ENCODE data around the gene HKDC1.
"Not testable (repeated sequence)": the region's sequence is repeated elsewhere in the genome, so short reads cannot be mapped to it uniquely, and the experiment has no call there.

The HKDC1 gene

GRCh38 chr10:69295027-69295636 is 75.0 kb downstream of the HKDC1 start:
- no peaks in the 10 kb centered on the region for H3K36me3 ChIP-seq (ENCODE audit: control insufficient read depth, insufficient read depth, low read length)
- H3K27ac ChIP-seq (ENCODE audit: insufficient read depth, low read depth, low read length, poor library complexity, severe bottlenecking): no peak overlapping the region
- WGBS, 2 experiments: 90 to 91% methylated on average over 11 of the region's 11 CpGs
- H3K9me3 ChIP-seq (ENCODE audit: control insufficient read depth, low read length): no peaks in the 10 kb centered on the region
- H3K27me3 ChIP-seq (ENCODE audit: control insufficient read depth, insufficient read depth, low read length, poor library complexity, severe bottlenecking): no peaks in the 10 kb centered on the region
- H3K4me1 ChIP-seq (ENCODE audit: control insufficient read depth, insufficient read depth, low read length): no peaks in the 10 kb centered on the region
- H3K4me3 ChIP-seq (ENCODE audit: insufficient read depth, low read depth, low read length): no peak overlapping the region

DNA sequence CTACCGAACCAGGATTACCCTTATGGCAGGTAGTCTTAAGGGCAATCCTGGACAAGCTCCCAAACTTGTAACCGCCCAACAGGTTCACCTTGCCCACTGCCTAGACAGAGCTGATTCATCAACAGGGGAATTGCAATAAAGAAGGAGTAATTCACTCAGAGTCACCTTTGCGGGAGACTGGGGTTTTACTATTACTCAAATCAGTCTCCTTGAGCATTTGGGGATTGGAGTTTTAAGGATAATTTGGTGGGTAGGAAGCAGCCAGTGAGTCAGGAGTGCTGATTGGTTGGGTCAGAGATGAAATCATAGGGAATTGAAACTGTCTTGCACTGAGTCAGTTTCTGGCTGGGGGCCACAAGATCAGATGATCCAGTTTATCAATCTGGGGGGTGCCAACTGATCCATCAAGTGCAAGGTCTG is 83.5 kb downstream of the HKDC1 start:
- no peaks in the 10 kb centered on the region for H3K36me3 ChIP-seq (ENCODE audit: control insufficient read depth, insufficient read depth, low read length)
- H3K9me3 ChIP-seq (ENCODE audit: control insufficient read depth, low read length): no peaks in the 10 kb centered on the region
- no peaks in the 10 kb centered on the region for H3K27me3 ChIP-seq (ENCODE audit: control insufficient read depth, insufficient read depth, low read length, poor library complexity, severe bottlenecking)
- no peaks in the 10 kb centered on the region for H3K4me1 ChIP-seq (ENCODE audit: control insufficient read depth, insufficient read depth, low read length)
- no peak overlapping the region for H3K4me3 ChIP-seq (ENCODE audit: insufficient read depth, low read depth, low read length)
- no peak overlapping the region for H3K27ac ChIP-seq (ENCODE audit: insufficient read depth, low read depth, low read length, poor library complexity, severe bottlenecking)
- WGBS, 2 experiments: 96 to 98% methylated on average over 3 of the region's 3 CpGs

GRCh38 chr10:69306421-69306820 is 86.3 kb downstream of the HKDC1 start:
- 97 to 98% methylated on average over 2 of the region's 2 CpGs for WGBS, 2 experiments
- no peak overlapping the region for H3K4me3 ChIP-seq (ENCODE audit: insufficient read depth, low read depth, low read length)
- no peaks in the 10 kb centered on the region for H3K27me3 ChIP-seq (ENCODE audit: control insufficient read depth, insufficient read depth, low read length, poor library complexity, severe bottlenecking)
- no peaks in the 10 kb centered on the region for H3K4me1 ChIP-seq (ENCODE audit: control insufficient read depth, insufficient read depth, low read length)
- H3K27ac ChIP-seq (ENCODE audit: insufficient read depth, low read depth, low read length, poor library complexity, severe bottlenecking): no peak overlapping the region
- no peaks in the 10 kb centered on the region for H3K36me3 ChIP-seq (ENCODE audit: control insufficient read depth, insufficient read depth, low read length)
- no peaks in the 10 kb centered on the region for H3K9me3 ChIP-seq (ENCODE audit: control insufficient read depth, low read length)

- Histone ChIP-seq H3K4me3 (ENCODE audit: insufficient read depth, low read depth, low read length) (no peak overlapping the region), H3K27ac (ENCODE audit: insufficient read depth, low read depth, low read length, poor library complexity, severe bottlenecking) (no peak overlapping the region), H3K36me3 (ENCODE audit: control insufficient read depth, insufficient read depth, low read length) (no peaks in the 10 kb centered on the region), H3K27me3 (ENCODE audit: control insufficient read depth, insufficient read depth, low read length, poor library complexity, severe bottlenecking) (no peaks in the 10 kb centered on the region), H3K9me3 (ENCODE audit: control insufficient read depth, low read length) (no peaks in the 10 kb centered on the region), H3K4me1 (ENCODE audit: control insufficient read depth, insufficient read depth, low read length) (no peaks in the 10 kb centered on the region)
- 93 to 94% methylated on average over 3 of the region's 4 CpGs for WGBS, 2 experiments
Observed at GRCh38 chr10:69307434-69307833, 87.3 kb downstream of the HKDC1 start.

DNA sequence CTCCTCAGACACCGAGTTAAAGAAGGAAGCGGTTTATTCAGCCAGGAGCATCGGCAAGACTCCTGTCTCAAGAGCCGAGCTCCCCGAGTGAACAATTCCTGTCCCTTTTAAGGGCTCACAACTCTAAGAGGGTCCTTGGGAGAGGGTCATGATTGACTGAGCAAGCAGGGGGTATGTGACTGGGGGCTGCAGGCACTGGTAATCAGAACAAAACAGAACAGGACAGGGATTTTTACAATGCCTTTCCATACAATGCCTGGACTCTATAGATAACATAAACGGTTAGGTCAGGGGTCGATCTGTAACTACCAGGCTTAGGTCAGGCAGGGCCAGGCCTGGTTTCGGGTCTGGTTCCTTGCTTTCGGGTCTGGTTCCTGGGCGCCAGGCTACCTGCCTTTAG is 88.2 kb downstream of the HKDC1 start:
- WGBS, 2 experiments: 95 to 96% methylated on average over 10 of the region's 10 CpGs
- H3K4me1 ChIP-seq (ENCODE audit: control insufficient read depth, insufficient read depth, low read length); H3K36me3 ChIP-seq (ENCODE audit: control insufficient read depth, insufficient read depth, low read length); H3K9me3 ChIP-seq (ENCODE audit: control insufficient read depth, low read length); H3K27ac ChIP-seq (ENCODE audit: insufficient read depth, low read depth, low read length, poor library complexity, severe bottlenecking); H3K4me3 ChIP-seq (ENCODE audit: insufficient read depth, low read depth, low read length); H3K27me3 ChIP-seq (ENCODE audit: control insufficient read depth, insufficient read depth, low read length, poor library complexity, severe bottlenecking): not testable (repeated sequence)

DNA sequence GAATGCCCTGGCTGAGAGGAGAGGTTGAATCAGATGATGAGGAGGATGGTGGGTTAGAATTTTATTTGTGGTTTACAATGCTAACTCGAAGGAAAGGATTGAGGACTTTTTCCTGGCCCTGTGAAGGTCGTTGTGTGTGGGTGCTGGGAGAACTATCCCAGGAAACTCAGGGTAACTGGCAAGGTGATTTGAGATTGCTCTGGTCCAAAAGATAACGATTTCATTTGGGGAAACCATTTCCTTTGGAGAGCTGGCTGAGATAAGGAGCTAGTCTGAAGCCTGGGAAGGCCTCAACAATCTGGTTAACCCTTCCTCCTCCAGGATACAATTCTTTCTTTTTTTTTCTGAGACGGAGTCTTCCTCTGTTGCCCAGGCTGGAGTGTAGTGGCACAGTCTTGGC is 91.2 kb downstream of the HKDC1 start:
- Histone ChIP-seq H3K27me3 (ENCODE audit: control insufficient read depth, insufficient read depth, low read length, poor library complexity, severe bottlenecking) (no peaks in the 10 kb centered on the region), H3K27ac (ENCODE audit: insufficient read depth, low read depth, low read length, poor library complexity, severe bottlenecking) (no peak overlapping the region), H3K4me1 (ENCODE audit: control insufficient read depth, insufficient read depth, low read length) (no peaks in the 10 kb centered on the region), H3K4me3 (ENCODE audit: insufficient read depth, low read depth, low read length) (no peak overlapping the region), H3K9me3 (ENCODE audit: control insufficient read depth, low read length) (no peaks in the 10 kb centered on the region), H3K36me3 (ENCODE audit: control insufficient read depth, insufficient read depth, low read length) (no peaks in the 10 kb centered on the region)
- WGBS, 2 experiments: 82 to 88% methylated on average over 4 of the region's 4 CpGs

- H3K27ac ChIP-seq (ENCODE audit: insufficient read depth, low read depth, low read length, poor library complexity, severe bottlenecking): no peak overlapping the region
- 50 to 52% methylated on average over 4 of the region's 4 CpGs for whole genome bisulfite sequencing, 2 experiments
- no peaks in the 10 kb centered on the region for H3K36me3 ChIP-seq (ENCODE audit: control insufficient read depth, insufficient read depth, low read length)
- H3K9me3 ChIP-seq (ENCODE audit: control insufficient read depth, low read length): no peaks in the 10 kb centered on the region
- no peak overlapping the region for H3K4me3 ChIP-seq (ENCODE audit: insufficient read depth, low read depth, low read length)
- H3K27me3 ChIP-seq (ENCODE audit: control insufficient read depth, insufficient read depth, low read length, poor library complexity, severe bottlenecking): no peaks in the 10 kb centered on the region
- H3K4me1 ChIP-seq (ENCODE audit: control insufficient read depth, insufficient read depth, low read length): no peaks in the 10 kb centered on the region
Observed at GRCh38 chr10:69312528-69312927, 92.4 kb downstream of the HKDC1 start.

GRCh38 chr10:69315100-69315542 is 95.0 kb downstream of the HKDC1 start:
- 94 to 96% methylated on average over 3 of the region's 3 CpGs for WGBS, 2 experiments
- no peak overlapping the region for H3K27ac ChIP-seq (ENCODE audit: insufficient read depth, low read depth, low read length, poor library complexity, severe bottlenecking)

DNA sequence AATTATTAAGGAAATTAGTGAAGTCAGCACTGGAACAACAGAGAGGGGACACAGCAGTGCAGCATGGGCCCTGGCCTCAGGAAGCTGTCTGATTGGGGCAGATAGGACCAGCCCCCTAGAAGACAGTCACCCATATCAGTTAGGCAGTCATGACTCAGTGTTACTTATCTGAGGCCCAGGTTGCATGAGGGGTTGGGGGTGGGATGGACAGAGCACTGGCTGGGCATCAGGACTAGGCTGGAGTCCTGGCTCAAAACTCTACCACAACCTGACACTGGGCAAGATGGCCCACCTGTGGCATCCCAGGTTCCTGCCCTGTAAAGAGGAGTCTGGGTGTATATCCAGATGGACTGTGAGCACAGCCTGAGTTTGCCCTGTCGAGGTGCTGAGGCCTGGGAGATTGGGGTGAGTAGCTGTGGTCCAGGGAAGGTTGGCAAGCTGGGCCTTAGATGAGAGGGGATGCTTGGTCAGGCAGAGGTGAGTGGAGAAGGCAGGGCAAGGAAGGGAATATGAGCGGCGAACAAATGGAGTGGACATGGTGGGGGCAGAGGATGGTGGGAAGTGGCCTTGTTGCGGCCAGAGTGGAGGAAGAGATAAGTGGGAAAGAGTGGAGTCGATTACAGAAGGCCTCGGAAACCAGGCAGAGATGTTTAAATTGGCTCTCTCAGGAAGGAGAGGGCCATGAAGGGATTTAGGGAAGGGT is 95.6 kb downstream of the HKDC1 start:
- Histone ChIP-seq H3K9me3 (ENCODE audit: control insufficient read depth, low read length) (no peaks in the 10 kb centered on the region), H3K27me3 (ENCODE audit: control insufficient read depth, insufficient read depth, low read length, poor library complexity, severe bottlenecking) (no peaks in the 10 kb centered on the region), H3K4me3 (ENCODE audit: insufficient read depth, low read depth, low read length) (no peak overlapping the region), H3K4me1 (ENCODE audit: control insufficient read depth, insufficient read depth, low read length) (peaks cover 10% of the 10 kb centered on the region), H3K27ac (ENCODE audit: insufficient read depth, low read depth, low read length, poor library complexity, severe bottlenecking) (no peak overlapping the region), H3K36me3 (ENCODE audit: control insufficient read depth, insufficient read depth, low read length) (no peaks in the 10 kb centered on the region)
- 94 to 96% methylated on average over 6 of the region's 6 CpGs for WGBS, 2 experiments

More at GRCh38 chr10:69315100-69315542, 95.0 kb downstream of the HKDC1 start:
- Histone ChIP-seq H3K4me3 (ENCODE audit: insufficient read depth, low read depth, low read length) (no peak overlapping the region), H3K9me3 (ENCODE audit: control insufficient read depth, low read length) (no peaks in the 10 kb centered on the region), H3K4me1 (ENCODE audit: control insufficient read depth, insufficient read depth, low read length) (peaks cover 10% of the 10 kb centered on the region), H3K27me3 (ENCODE audit: control insufficient read depth, insufficient read depth, low read length, poor library complexity, severe bottlenecking) (no peaks in the 10 kb centered on the region), H3K36me3 (ENCODE audit: control insufficient read depth, insufficient read depth, low read length) (no peaks in the 10 kb centered on the region)

DNA sequence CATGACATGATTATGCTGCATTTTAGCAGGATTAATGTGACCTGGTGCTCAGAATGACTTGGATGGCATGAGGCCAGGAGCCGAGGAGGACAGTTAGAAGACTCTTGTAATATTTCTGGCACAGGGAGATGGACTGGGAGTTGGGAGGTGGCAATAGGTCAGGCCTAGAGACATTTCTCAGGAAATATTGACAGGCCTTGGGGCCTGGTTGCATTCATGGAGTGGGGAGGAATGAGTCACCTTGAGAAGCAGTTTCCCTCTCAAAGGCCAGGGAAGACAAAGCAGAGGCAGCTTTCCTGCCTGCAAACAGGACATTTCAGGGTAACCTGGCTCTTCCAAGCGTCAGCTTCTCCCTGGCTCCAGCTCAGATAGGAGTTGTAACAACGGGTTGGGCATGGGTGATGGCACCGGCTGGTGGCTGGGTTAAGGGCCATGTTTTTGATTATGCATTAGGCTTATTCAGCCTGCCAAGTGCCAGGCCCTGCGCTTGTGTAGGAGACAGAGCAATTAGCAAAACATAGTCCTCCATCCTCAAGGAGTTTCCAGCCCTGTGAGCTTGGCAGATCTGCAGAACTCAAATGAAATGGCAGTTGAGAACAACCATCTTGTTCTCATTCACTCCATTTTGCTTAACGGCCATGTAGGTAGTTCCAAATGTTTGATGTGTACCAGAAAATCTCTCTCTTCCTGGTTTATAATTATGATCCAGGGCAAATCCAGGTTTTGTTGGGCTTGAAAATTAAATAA is 96.4 kb downstream of the HKDC1 start:
- Histone ChIP-seq H3K36me3 (ENCODE audit: control insufficient read depth, insufficient read depth, low read length) (no peaks in the 10 kb centered on the region), H3K4me1 (ENCODE audit: control insufficient read depth, insufficient read depth, low read length) (peaks cover 10% of the 10 kb centered on the region), H3K9me3 (ENCODE audit: control insufficient read depth, low read length) (no peaks in the 10 kb centered on the region), H3K4me3 (ENCODE audit: insufficient read depth, low read depth, low read length) (no peak overlapping the region), H3K27me3 (ENCODE audit: control insufficient read depth, insufficient read depth, low read length, poor library complexity, severe bottlenecking) (no peaks in the 10 kb centered on the region), H3K27ac (ENCODE audit: insufficient read depth, low read depth, low read length, poor library complexity, severe bottlenecking) (no peak overlapping the region)
- 92 to 94% methylated on average over 6 of the region's 6 CpGs for WGBS, 2 experiments

All from ectodermal cell (in vitro differentiated cells).